ENCODE results near the gene VSIG10L2.

DNA sequence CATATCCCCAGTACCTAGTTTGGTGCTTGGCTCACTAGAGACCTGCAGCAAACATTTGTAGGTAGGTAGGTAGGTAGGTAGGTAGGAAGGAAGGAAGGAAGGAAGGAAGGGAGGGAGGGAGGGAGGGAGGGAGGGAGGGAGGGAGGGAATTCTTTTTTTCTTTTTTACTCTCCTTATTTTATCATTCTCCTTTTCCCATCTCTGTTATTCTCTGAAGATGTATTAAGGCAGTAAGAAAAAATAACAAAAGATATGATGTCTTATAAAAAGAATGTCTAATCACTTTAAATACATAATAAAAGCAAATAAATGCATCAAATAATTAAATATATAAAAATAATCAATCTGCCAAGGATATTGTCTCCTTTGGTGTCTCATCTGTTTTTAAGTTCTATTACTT lies 28.4 kb downstream of the VSIG10L2 start:
- TF ChIP-seq EZH2phosphoT487 (conservative IDR thresholded peaks at IDR 0.05; ENCODE audit: low read length), result no peak
- TF ChIP-seq, protein P1, sequence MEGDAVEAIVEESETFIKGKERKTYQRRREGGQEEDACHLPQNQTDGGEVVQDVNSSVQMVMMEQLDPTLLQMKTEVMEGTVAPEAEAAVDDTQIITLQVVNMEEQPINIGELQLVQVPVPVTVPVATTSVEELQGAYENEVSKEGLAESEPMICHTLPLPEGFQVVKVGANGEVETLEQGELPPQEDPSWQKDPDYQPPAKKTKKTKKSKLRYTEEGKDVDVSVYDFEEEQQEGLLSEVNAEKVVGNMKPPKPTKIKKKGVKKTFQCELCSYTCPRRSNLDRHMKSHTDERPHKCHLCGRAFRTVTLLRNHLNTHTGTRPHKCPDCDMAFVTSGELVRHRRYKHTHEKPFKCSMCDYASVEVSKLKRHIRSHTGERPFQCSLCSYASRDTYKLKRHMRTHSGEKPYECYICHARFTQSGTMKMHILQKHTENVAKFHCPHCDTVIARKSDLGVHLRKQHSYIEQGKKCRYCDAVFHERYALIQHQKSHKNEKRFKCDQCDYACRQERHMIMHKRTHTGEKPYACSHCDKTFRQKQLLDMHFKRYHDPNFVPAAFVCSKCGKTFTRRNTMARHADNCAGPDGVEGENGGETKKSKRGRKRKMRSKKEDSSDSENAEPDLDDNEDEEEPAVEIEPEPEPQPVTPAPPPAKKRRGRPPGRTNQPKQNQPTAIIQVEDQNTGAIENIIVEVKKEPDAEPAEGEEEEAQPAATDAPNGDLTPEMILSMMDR (IDR thresholded peaks at IDR 0.05; ENCODE audit: insufficient read depth, low read length, poor library complexity, severe bottlenecking), result no peak
